HEK293T (cell line): ENCODE measurements around the gene SRP68.
"Not testable (repeated sequence)": the region's sequence is repeated elsewhere in the genome, so short reads cannot be mapped to it uniquely, and the experiment has no call there.

Experiments used
- CTCF ChIA-PET: fragments of 350-600 bp; formaldehyde crosslinking; extraction: SDS; loops from one replicate; lab custom pipeline; 2021; ENCODE audit warnings: antibody characterized with exemption, inconsistent platforms; lab: Yijun Ruan, JAX
- POLR2A ChIA-PET: fragments of 350-600 bp; formaldehyde crosslinking; extraction: SDS; loops from one replicate; lab custom pipeline; 2020; ENCODE audit warnings: antibody characterized with exemption, inconsistent platforms; lab: Yijun Ruan, JAX
- DNase-seq: peaks from one replicate; pipeline ENCODE4 v3.0.0; 2012; ENCODE audit warnings: mixed read lengths; ENCODE audit errors: extremely low spot score
- ARNT ChIP-seq: fragments of 450-650 bp; IDR thresholded peaks from 2 replicates; pipeline ENCODE4 v1.6.1; 2017; ENCODE audit warnings: mild to moderate bottlenecking
- BHLHE40 ChIP-seq: fragments of 450-650 bp; IDR thresholded peaks from 2 replicates; pipeline ENCODE4 v1.6.1; 2016; ENCODE audit warnings: mild to moderate bottlenecking, moderate library complexity, borderline replicate concordance
- CTBP1 ChIP-seq: fragments of 450-650 bp; IDR thresholded peaks from 2 replicates; pipeline ENCODE4 v1.6.1; 2016; ENCODE audit warnings: borderline replicate concordance
- ELF4 ChIP-seq: fragments of 450-650 bp; IDR thresholded peaks from 2 replicates; pipeline ENCODE4 v1.6.1; 2017; ENCODE audit warnings: antibody characterized with exemption
- FOXA1 ChIP-seq: fragments of 450-650 bp; IDR thresholded peaks from 2 replicates; pipeline ENCODE4 v1.6.1; 2016; ENCODE audit warnings: mild to moderate bottlenecking
- FOXK2 ChIP-seq: fragments of 450-650 bp; IDR thresholded peaks from 2 replicates; pipeline ENCODE4 v1.6.1; 2016; ENCODE audit warnings: mild to moderate bottlenecking
- FOXM1 ChIP-seq: fragments of 450-650 bp; IDR thresholded peaks from 2 replicates; pipeline ENCODE4 v1.6.1; 2017; ENCODE audit warnings: mild to moderate bottlenecking, borderline replicate concordance
- HDGF ChIP-seq: fragments of 450-650 bp; IDR thresholded peaks from 2 replicates; pipeline ENCODE4 v1.6.1; 2017; ENCODE audit warnings: antibody characterized with exemption, borderline replicate concordance
- L3MBTL2 ChIP-seq: fragments of 450-650 bp; conservative IDR thresholded peaks from 2 replicates; pipeline ENCODE4 v1.6.1; 2016; ENCODE audit warnings: mild to moderate bottlenecking
- LEF1 ChIP-seq: fragments of 450-650 bp; IDR thresholded peaks from 2 replicates; pipeline ENCODE4 v1.6.1; 2017; ENCODE audit warnings: mild to moderate bottlenecking, borderline replicate concordance
- NFRKB ChIP-seq: fragments of 450-650 bp; IDR thresholded peaks from 2 replicates; pipeline ENCODE4 v1.6.1; 2016; ENCODE audit warnings: mild to moderate bottlenecking, moderate library complexity
- SP1 ChIP-seq: fragments of 450-650 bp; IDR thresholded peaks from 2 replicates; pipeline ENCODE4 v1.6.1; 2017
- SUZ12 ChIP-seq: fragments of 450-650 bp; IDR thresholded peaks from 2 replicates; pipeline ENCODE4 v1.6.1; 2016; ENCODE audit warnings: mild to moderate bottlenecking
- TARDBP ChIP-seq: fragments of 450-650 bp; IDR thresholded peaks from 2 replicates; pipeline ENCODE4 v1.6.1; 2016
- ZNF384 ChIP-seq: fragments of 450-650 bp; IDR thresholded peaks from 2 replicates; pipeline ENCODE4 v1.6.1; 2016
- TF ChIP-seq, protein P1 (sequence below): fragments of 450-650 bp; IDR thresholded peaks from 2 replicates; pipeline ENCODE4 v1.6.1; 2016

SRP68 gene

DNA sequence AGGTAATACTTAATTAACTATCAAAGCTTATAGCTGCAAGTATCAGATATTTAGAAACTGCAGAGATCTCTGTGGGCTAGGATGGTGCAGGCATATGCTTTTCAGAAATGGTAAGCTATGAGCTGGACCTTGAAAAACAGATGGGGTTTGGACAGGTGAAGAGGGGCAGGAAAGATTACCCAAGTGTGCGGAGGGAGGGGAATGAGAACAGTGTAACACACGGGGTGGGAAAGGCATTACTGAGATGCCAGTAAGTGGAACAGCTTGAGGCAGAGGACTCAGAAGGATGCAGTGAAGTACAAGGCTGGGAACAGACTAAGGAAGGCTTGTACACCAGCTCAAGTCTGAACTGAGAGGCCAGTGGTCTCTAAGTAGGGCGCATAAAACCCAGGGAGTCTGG, 23.1 kb downstream of the SRP68 start:
- no peak for TF ChIP-seq L3MBTL2
- no peak for TF ChIP-seq HDGF
- TF ChIP-seq ELF4: no peak
- POLR2A ChIA-PET: no interaction called here

DNA sequence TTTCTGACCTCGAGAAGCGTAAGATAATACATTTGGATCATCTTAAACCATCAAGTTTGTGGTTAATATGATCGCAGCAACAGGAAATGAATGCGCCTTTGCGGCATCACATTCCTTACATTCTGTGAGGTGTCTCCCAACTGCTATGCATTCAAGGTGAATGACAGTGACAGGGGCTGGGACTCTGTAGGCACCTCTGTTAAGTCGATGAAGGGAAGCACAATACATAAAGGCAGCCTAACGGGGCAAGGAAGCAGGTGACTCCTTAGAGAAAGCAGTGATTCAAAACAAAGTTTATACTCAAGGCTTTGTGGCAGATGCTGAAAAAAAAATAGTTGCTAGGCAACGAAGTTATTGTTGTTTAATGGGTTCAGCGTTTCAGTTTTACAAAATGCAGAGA, 23.6 kb downstream of the SRP68 start:
- no peak for DNase-seq
- TF ChIP-seq BHLHE40: no peak
- no peak for TF ChIP-seq TARDBP
- TF ChIP-seq HDGF: no peak
- TF ChIP-seq ZNF384: no peak
- TF ChIP-seq ELF4: no peak
- no peak for TF ChIP-seq FOXM1
- no peak for TF ChIP-seq CTBP1
- TF ChIP-seq FOXK2: no peak
- TF ChIP-seq L3MBTL2: no peak
- TF ChIP-seq FOXA1: no peak
- TF ChIP-seq ARNT: no peak
- no peak for TF ChIP-seq SUZ12
- no peak for TF ChIP-seq LEF1
- no peak for TF ChIP-seq NFRKB
- TF ChIP-seq SP1: no peak
- TF ChIP-seq, protein P1, sequence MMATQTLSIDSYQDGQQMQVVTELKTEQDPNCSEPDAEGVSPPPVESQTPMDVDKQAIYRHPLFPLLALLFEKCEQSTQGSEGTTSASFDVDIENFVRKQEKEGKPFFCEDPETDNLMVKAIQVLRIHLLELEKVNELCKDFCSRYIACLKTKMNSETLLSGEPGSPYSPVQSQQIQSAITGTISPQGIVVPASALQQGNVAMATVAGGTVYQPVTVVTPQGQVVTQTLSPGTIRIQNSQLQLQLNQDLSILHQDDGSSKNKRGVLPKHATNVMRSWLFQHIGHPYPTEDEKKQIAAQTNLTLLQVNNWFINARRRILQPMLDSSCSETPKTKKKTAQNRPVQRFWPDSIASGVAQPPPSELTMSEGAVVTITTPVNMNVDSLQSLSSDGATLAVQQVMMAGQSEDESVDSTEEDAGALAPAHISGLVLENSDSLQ: no peak
- POLR2A ChIA-PET: no interaction called here
- CTCF ChIA-PET: no interaction called here

More for the DNA sequence above, 23.1 kb downstream of the SRP68 start:
- DNase-seq: no peak
- CTCF ChIA-PET: no interaction called here

DNA sequence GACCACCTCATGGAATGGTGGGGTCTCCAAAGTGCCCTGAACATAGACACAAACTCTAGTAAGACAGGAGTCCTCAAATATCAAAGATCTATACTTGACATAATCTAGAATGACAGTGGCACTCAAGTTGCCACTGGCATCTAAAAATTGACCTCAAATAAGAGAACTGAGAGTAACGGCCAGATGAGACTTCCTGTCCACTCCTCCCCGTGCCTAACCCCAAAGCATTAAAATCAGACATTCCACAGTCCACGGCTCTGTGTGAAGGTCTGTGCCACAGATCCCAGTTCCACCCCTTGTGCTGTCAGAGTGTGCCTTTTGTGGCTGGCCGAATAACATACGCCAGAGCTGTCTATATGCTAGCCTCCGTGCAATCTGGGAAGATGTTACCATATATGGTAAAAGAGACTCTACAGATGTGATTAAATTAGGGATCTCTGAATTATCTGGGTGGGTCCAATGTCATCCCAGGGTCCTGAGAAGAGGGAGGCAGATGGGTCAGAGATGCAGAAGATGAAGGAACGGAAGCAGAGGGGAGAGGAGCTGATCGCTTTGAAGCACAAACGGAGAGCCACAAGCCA, 24.2 kb downstream of the SRP68 start:
- TF ChIP-seq SP1 (no peak), L3MBTL2 (no peak), BHLHE40 (no peak), FOXK2 (no peak), SUZ12 (no peak), NFRKB (no peak), ZNF384 (no peak), FOXA1 (no peak), FOXM1 (no peak), ARNT (no peak), TARDBP (no peak)
- TF ChIP-seq, protein P1: no peak
- ChIA-PET CTCF (no interaction called here), POLR2A (no interaction called here)
- no peak for DNase-seq

DNA sequence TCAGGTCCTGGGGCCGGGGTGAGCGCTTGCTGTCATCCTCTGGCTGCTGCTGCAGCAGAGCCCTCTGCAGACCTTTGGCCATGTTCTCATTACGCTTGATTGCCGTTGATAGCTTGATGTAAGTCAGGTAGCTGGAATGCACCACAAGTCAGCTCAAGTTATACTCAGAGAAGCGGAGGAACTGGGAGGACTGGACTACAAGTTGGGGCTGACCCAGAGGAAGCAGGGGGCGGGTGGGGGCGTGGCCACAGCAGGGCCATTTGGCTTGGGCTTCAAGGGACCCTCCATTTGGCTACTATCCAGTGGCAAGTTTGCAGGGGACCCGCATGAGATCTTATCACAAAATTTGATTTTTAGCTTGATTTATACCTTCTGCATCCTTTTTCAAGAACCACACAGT, 26.3 kb downstream of the SRP68 start:
- POLR2A ChIA-PET: interaction anchor here (0.6 kb wide), 1 partner anchor 12 kb away, joined by 3 read pairs; no protein-coding TSS in a partner anchor
- TF ChIP-seq, protein P1: no peak
- no peak for TF ChIP-seq L3MBTL2
- CTCF ChIA-PET: no interaction called here
- DNase-seq: no peak

DNA sequence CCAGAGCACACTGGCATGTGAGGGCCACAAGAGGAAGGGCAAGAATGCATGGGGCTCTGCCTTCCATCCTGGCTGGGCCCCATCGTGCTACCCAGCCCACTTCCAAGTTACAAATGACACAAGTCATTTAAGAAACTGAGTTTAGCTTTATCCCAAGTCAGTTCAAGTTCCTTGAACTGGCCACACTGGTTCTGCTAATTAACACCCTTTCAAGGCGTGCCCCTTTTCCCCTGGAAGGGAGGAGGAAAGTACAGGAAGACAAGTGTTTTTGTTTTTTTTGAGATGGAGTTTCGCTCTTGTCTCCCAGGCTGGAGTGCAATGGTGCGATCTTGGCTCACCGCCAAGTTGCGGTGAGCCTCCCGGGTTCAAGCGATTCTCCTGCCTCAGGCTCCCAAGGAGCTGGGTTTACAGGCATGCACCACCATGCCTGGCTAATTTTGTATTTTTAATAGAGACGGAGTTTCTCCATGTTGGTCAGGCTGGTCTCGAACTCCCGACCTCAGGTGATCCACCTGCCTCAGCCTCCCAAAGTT, 27.8 kb downstream of the SRP68 start:
- CTCF ChIA-PET, POLR2A ChIA-PET, DNase-seq: not testable (repeated sequence)

DNA sequence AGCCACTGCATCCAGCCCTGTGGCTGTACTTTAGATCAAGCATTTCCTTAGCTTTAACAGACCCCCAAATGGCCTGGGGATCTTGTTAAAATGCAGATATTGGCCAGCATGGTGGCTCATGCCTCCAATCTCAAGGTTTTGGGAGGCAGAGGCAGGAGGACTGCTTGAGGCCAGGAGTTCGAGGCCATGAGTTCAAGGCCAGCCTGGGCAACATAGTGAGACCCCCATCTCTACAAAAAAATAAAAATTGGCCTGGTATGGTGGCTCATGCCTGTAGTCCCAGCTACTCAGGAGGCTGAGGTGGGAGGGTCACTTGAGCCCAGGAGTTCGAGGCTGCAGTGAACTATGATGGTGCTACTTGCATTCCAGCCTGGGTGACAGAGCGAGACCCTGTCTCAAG, 29.4 kb downstream of the SRP68 start:
- CTCF ChIA-PET: interaction anchor here (0.6 to 1.2 kb wide), 2 partner anchors 195 to 235 kb away, joined by 3 read pairs; no protein-coding TSS in a partner anchor
- DNase-seq, POLR2A ChIA-PET: not testable (repeated sequence)

DNA sequence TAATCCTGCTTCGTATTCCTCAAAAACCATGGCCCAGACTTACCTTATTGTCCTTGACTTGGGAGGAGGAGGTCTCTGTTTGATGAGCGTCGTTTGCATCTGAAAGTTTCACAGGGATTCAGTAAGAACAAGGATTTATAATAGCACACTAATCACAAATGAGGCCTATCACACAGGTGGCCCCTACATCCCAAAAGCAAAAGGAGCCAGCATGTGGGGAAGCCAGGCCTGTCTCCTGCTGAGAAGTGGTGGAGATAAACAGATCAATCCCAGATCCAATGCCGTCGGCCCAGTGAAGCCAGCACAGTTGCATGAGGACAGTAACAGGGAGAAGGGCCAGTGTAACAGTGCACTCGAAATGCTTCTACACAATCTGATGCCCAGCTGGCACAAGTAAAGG, 31.9 kb downstream of the SRP68 start:
- DNase-seq: no peak
- TF ChIP-seq NFRKB: no peak
- TF ChIP-seq LEF1: no peak
- TF ChIP-seq FOXA1: no peak
- TF ChIP-seq SUZ12: no peak
- TF ChIP-seq SP1: no peak
- no peak for TF ChIP-seq L3MBTL2
- no peak for TF ChIP-seq HDGF
- TF ChIP-seq ELF4: no peak
- TF ChIP-seq BHLHE40: no peak
- no peak for TF ChIP-seq FOXK2
- ChIA-PET CTCF (no interaction called here), POLR2A (no interaction called here)

DNA sequence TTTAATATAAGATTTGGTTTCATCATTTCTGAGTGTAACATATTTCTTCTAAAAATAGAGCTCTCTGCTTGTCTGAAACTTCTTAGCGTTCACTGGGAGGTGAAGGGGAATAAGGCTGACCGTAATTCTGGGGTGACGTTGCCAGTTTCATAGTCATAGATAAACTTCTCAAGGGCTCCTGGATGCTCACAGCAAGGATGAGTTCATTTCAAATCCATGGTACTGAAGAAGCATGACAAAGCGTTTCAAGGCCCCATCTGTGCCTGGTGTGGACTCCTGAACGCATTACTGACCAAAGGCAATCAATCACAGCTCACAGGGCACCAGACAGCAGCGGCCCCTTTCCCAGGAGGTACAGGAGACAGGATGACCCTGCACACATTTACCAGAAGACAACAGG, 33.2 kb downstream of the SRP68 start:
- POLR2A ChIA-PET: no interaction called here

More for the DNA sequence above, 33.2 kb downstream of the SRP68 start:
- no peak for TF ChIP-seq SP1
- TF ChIP-seq, protein P1: no peak
- TF ChIP-seq FOXK2: no peak
- TF ChIP-seq ARNT: no peak
- TF ChIP-seq L3MBTL2: no peak
- TF ChIP-seq TARDBP: no peak
- no peak for TF ChIP-seq NFRKB
- no peak for TF ChIP-seq SUZ12
- TF ChIP-seq BHLHE40: no peak
- no peak for TF ChIP-seq CTBP1
- TF ChIP-seq ELF4: no peak
- CTCF ChIA-PET: no interaction called here
- DNase-seq: no peak
